NCI-H2107 treated with DMSO at 0.1 percent for 48 hours (cell line): Measurements from ENCODE around the gene DNM3.

Experiments
- DNase-seq: peaks from one replicate; lab custom pipeline; 2025; ENCODE audit not compliant: unreplicated experiment; lab: John Stamatoyannopoulos, UW

DNM3 gene

GRCh38 chr1:172308142-172308541 lies 466.8 kb downstream of the DNM3 start:
- no peak for DNase-seq

DNA sequence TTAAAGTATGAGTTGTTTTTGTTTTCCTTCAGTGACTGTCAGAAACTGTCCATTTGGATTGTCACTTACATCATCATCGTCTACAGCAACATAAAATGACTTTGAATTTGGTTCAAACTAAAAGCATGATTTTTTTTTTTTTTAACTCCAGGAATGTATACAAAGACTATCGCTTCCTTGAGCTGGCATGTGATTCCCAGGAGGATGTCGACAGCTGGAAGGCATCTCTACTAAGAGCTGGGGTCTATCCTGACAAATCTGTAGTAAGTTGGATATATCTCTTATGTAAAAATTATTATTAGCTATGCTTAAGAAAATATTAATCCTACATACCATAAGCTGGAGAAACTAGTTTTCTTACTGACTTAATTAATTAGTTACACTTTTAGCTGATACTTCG lies 467.3 kb downstream of the DNM3 start:
- DNase-seq = no peak

DNA sequence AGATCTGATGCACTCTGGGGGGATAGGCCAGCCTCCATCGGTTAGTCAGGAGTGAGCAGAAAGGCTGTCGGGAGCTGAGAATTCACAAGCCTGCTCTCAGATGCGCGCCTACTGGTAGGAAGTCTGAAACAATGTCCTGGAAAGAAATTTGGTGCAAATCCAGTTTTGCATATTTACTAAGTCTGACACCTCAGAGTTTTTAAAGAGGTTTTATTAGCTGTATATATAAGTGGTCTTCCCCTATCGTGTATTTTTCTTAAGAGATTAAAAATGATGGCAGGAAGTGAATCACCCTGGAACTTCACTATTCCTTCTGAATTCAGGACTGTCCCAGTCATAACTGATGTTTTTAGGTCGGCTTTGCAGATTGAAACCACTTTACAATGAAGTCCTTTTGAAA lies 479.4 kb downstream of the DNM3 start:
- DNase-seq = no peak

DNA sequence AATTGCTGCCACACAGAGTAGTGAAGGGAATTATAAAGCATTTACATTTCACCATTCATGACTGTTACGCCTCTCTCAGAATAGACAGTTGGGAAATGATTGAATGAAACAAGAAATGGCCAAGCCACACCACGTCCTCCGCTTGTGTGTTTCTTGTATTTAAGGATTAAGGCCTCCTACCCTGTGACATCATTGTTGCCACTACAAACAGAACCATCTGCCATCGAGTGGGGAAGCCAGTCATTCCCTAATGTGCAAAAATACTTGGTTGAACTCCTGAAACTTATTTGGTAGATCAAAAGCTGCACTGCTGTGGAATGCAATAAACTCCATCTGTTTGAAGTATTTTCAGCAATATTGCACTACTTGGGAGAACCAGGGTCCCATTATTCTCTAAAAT lies 480.2 kb downstream of the DNM3 start:
- DNase-seq = no peak

- DNase-seq = no peak
These were observed 481.1 kb downstream of the DNM3 start for GRCh38 chr1:172322219-172323061.

GRCh38 chr1:172323686-172324085 lies 482.4 kb downstream of the DNM3 start:
- DNase-seq = no peak

GRCh38 chr1:172324086-172324485 lies 482.8 kb downstream of the DNM3 start:
- no peak for DNase-seq

GRCh38 chr1:172324761-172325160 lies 483.5 kb downstream of the DNM3 start:
- no peak for DNase-seq

DNA sequence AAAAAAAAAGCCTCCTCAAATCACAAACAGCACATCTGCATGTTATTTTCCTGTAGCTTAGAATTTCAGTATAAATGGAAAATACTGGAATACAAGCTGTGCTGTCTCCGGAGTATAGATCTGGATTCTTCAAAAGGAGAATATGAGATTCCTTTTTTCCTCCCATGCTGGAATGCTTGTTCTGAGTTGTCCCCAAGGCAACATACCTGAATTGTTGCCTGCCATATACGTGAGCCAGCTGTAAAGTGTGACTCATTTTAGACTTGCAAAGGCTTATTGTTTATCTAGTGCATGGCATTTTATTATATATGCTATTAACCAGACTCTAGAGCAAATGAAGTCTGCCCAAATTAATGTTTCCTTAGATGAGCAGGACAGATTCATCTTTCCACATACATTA lies 484.2 kb downstream of the DNM3 start:
- no peak for DNase-seq

DNA sequence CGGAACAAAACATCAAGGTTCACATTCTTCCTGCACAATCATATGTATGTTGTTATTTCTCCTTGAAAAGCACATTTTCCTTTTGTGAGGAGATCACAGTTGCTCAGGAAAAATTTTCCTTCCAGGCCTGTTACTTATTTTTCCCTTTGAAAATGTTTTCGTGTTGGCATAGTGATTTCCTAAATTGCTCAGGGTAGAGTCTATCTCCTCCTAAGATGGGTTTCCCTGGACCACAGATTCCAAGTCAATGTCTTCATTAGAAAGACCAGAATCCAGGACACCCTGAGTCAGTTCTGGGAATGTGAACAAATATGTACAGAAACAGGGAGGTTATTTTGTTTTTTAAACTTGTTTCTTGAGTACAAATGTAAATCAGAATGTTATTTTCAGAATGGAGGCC lies 484.8 kb downstream of the DNM3 start:
- DNase-seq = no peak

DNA sequence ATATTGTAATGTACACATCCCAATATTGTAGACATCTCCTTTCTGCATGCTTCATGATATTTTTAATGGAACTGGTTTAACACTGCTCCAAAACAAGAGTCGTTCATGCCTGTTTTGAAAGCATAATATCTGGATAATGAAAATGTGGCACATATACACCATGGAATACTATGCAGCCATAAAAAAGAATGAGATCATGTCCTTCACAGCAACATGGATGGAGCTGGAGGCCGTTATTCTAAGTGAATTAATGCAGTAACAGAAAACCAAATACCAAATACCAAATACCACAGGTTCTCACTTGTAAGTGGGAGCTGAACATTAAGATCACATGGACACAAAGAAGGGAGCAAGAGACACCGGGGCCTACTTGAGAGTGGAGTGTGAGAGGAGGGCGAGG lies 487.0 kb downstream of the DNM3 start:
- no peak for DNase-seq

GRCh38 chr1:172332230-172332629 lies 490.9 kb downstream of the DNM3 start:
- DNase-seq = no peak

DNA sequence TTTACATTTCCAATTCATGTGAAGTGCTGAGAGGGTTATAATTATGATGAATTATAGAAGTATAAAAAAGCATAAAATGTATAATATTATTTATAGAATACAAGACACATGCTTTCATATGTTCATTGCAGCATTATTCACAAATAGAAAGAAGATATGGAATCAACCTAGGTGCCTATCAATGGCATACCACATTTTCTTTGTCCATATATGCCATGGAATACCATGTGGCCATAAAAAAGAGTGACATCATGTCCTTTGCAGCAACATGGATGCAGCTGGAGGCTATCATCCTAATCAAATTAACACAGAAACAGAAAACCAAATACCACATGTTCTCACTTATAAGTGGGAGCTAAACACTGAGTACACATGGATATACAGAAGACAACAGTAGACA lies 494.1 kb downstream of the DNM3 start:
- DNase-seq = no peak

DNA sequence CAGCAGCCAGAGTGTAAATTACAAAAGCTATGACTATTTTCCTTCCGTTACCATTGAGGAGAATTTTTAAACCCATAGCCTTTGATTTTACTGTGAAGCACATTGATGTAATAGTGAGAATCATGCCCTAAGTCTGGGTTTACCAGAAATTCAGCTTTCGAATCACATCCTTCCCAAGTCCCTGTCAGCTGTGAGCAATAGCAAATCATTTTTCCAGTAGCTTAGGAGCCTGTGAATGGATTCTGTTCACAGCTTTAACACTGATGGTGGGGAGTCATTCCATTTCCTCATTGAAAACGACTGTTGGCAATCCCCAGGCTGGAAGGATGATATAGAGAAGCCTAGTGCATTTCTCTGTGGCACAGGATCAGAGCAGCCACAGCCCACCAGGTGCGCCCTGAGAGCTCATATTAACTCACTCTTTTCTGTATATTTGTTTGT lies 497.0 kb downstream of the DNM3 start:
- peak; percentile 26 for DNase-seq

GRCh38 chr1:172339842-172340241 lies 498.5 kb downstream of the DNM3 start:
- no peak for DNase-seq

- no peak for DNase-seq
These were observed 499.2 kb downstream of the DNM3 start for GRCh38 chr1:172340520-172340919.

- no peak for DNase-seq
These were observed 500.4 kb downstream of the DNM3 start for GRCh38 chr1:172341697-172342096.

GRCh38 chr1:172342584-172343239 lies 501.4 kb downstream of the DNM3 start:
- no peak for DNase-seq

DNA sequence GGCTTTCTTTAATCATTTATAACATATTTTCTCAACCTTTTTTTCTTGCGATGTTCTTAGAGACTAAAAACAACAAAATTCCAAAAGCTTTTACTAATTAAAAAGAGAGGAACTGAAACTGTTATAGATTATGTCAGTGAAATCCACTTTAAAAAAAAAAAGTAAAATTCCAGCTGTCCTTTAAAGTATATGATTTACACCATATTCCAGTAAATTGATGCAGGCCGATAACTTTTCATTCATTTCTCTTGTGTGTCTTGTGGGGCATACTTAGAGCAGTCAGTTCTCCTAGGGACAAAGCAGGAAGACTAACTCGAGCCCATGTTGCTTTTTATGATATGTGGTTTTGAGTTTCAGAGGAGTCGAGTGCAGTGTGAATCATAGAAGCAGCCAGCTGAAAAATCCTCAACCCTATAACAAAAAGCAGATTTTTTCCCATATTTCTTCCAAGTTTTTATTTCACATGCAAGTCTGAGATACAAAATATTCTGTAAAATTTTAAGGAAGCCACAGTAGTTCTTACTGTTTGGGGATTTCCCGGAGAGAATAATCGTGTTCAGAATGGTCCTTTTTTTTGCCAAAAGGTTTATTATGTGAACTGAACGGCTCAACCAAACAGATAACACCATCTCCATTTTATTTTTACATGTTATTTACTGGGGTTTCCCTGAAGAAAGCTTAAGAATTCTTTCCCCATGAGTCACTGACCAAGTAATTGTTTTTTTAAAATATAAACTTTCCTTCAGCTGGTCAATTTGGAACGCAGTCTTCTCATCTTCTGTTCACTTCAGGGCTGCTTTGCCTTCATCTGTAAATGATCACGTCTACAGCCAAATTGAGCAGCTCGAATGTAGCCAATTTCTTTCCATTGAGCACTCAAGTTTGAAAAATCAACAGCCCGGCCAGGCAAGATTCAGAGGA lies 502.2 kb downstream of the DNM3 start:
- DNase-seq = no peak

DNA sequence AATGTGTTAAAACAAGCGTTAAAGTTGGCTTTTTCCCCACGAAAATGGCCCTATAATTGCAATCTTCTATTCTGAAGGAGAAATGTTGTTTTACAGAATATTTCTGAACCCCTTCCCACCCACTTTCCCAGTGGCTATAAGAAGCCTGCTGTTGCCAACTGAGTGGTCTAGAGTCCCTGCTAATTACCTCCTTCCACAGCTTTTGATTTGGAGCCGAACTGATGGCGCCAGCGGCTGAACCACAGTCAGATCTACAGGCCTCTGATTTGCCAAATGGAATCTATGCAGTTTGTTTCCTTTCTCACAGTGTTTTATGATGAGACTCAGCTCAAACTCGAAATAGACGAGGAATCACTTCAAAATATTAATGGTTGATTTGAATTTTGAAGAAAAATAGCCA lies 503.1 kb downstream of the DNM3 start:
- DNase-seq = no peak

GRCh38 chr1:172345077-172345476 lies 503.8 kb downstream of the DNM3 start:
- no peak for DNase-seq

GRCh38 chr1:172347416-172347815 lies 506.1 kb downstream of the DNM3 start:
- no peak for DNase-seq
